GM21423 (cell line): ENCODE results near the gene NPEPL1.
"Not testable (repeated sequence)": the region's sequence is repeated elsewhere in the genome, so short reads cannot be mapped to it uniquely, and the experiment has no call there.

Source experiments
- ATAC-seq: cut with Tn5 transposase; IDR thresholded peaks from one replicate; pipeline ENCODE4 v1.9.1; 2021; ENCODE audit warnings: mild to moderate bottlenecking, moderate library complexity; ENCODE audit not compliant: unreplicated experiment

NPEPL1 gene

DNA sequence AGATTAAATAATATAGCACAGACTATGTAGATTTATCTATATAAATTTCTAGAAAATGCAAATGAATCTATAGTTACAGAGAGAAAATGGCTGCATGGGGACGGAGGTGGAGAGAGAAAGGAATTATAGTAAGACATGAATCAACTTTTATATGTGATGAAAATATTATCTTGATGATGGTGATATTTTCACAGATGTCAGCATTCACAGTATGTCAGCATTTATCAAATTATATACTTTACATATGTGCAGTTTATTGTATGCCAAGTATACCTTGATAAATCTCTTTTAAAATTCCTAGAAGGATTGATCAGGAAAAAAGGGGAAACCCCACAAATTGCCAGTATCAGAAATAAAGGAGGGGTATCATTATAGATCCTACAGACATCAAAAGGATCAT is 44.6 kb downstream of the NPEPL1 start:
- no peak for ATAC-seq

DNA sequence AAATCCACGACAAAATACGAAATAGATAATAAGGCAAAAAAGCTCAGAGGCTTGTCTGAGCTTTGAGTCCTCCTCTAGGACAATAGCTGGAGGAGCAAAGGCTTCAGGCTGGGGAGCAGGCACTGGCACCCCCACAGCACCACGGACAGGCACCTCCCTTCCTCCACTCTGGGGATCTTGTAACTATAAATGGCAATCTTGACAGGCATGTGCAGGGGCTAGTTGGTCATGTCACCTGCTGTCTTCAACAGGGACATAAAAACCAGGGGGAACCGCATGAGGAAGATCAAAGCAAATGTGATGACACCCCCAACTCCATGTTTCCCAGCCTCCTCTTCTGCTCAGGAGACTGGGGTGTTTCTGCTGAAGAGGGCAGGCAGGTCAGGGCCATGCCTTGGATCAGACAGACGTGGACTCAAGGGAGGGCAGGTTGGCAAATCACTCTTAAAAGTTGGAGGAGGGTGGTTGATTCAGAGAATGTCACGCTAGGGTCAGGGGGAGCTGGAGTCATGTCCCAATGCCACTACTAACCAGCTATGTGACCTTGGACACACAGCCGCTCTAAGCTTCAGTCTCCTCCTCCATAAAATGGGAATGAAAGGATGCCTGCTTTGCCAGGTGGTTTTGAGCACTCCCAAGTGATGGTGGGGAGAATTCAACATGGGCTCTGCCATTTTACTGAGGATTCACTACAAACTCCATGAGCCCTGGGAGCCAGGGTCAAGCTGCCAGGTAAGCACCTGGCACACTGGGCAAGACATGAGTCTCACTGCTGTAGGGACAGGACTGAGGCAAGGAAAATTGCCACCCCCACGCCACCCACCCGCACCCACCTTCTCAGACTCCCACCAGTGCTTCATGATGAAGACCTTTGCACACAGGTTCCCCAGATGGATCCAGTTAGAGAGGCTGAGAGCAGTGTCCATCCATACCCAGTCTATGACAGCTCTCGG is 48.0 kb downstream of the NPEPL1 start:
- no peak for ATAC-seq

DNA sequence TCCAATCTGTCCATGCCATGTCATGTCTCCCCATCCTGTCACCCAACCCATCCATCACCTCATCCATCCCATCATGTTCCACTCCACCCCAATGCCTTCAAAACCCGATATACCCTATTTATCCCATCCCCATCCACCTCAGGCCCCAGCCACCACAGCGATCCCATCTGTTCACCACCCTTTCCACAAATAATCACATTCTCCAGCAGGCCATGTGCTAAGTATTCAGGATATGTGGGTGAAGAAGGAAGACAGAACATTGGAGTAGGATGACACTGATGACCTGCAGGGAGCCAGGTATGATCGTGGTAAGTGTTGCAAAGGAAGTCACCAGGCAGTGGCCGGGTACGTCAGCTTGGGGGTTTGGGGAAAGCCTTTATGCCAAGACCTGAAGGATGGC is 48.8 kb downstream of the NPEPL1 start:
- ATAC-seq: no peak

DNA sequence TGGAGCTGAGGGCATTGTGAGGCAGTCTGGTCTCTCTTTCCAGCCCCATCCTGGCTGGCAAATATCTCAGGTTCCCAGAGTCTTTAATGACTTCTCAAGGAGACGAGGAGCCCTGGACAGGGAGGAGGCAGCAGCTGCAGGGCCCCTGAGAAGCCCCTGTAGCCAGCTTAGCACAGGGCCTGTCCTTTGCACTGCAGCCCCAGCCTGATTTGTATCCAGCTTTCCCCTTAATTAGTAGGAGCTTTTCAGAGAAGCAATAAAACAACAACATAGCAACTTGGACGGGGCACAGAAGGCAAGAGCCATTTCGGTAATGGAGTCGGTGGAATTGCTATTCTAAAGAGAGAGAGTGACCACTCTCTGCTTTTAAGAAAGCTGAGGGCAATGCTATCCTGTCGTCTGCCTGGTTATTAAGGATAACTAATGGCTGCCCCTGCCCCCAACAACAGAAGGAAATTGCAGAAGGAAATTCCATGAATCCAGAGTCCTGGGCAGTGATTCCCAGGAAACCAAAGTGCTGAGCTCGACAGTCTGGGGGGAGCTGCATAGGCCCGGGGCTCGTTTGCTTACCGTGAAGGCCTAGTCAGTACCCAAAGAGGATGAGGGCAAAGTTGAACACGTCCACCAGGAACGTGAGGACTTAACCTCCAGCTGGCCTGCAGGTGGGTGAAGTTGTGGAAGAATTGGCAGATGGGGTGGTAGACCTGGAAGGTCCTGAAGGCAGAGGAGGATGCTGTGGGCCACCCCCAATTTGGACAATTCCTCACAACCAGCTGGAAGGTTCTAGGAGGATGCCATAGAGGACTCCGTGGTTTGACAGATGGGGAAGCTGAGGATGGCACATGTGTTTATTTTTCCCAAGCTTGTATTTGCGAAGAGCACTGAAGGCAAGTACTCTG is 50.3 kb downstream of the NPEPL1 start:
- no peak for ATAC-seq

DNA sequence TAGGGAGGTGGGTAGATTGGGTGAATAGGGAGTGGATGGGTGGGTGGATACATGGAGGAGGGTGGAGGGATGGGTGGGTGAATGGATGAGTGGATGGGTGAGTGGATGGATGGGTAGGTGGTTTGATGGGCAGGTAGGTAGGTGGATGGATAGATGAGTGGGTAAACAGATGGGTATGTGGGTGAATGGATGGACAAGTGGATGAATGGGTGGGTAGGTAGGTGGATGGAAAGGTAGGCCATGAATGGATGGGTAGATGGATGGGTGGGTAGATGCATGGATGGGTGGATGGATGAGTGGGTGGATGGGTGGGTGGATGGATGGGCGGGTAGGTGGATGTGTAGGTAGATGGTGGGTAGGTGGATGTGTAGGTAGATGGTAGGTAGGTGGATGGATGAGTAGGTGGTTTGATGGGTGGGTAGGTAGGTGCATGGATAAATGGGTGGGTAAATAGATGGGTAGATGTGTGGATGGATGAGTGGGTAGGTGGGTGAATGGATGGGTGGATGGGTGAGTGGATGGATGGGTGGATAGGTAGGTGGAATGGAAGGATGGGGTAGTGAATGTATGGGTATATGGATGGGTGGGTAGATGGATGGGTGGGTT is 51.4 kb downstream of the NPEPL1 start:
- ATAC-seq: no peak

DNA sequence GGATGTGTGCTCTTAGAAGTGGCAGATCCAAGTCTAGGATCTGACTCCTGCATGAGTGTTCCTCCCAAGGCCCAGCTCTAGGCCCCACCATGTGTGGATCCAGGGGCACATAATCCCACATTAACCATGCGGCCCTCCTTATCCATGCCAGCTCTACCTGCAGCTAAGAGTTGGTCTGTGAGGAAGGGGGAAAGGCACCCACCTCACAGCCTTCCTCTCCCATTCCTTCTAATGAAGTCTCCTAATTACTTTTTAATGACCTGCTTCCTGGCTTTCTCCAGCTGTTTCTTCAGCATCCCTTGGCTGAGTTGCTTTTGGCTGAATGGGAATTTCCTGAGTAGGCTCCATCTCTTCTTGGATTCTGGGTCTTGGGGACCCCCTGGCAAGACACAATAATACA is 52.2 kb downstream of the NPEPL1 start:
- ATAC-seq: no peak

DNA sequence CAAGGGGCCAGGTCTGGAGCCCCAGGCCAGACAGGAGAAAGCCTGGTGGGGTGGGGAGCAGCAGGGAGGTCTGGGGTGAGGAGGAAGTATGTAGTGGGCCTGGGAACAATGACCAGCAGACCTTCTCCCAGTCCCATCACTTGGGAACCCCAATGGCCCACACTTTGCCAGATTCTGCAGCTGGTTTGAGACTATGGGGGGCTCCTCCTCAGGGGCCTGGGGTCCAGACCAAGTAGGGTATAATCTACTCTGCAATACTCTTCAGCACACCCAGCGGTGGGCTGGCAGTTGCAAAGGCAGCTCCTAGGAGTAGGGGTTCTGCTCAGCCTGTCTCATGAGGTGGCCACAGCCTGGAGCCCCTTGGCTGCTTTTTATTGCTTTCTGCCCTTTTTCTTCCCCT is 52.8 kb downstream of the NPEPL1 start:
- ATAC-seq: no peak

DNA sequence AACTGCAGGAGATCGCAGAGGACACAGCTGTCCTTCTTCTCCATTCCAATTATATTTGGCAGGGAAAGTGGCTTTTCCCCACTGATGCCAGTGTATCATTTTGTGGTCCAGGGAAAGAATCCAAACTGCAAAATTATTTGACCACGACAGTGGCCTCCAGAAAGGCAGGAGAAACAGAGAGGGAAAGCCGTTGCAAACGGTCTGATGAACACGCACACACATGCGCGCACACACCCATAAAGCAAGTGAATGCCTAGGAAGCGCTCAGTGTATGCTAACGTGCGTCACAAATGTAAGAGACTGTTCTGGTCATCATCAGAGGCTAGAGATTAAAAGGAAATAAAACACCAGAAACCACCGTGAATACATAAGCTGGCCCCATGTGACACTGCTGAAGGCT is 54.0 kb downstream of the NPEPL1 start:
- no peak for ATAC-seq

DNA sequence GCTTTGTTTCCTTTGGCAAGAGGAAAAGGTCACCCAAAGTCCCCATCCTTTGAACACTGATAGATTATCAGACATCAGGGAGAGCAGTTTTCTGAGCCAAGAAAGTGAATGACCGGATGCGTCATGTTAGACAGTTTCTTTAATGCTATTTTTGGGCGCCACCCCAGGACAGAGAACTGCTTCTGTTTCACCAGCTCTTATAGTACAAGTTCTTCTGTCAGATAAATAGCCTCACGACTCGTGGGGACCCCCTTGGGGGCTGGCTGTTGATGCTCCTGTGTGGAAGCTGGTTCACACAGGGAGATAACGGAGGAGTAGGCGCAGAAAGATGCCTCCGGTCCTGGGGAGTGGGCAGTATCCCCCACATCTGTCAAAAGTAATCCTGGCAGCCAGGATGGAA is 54.6 kb downstream of the NPEPL1 start:
- no peak for ATAC-seq

DNA sequence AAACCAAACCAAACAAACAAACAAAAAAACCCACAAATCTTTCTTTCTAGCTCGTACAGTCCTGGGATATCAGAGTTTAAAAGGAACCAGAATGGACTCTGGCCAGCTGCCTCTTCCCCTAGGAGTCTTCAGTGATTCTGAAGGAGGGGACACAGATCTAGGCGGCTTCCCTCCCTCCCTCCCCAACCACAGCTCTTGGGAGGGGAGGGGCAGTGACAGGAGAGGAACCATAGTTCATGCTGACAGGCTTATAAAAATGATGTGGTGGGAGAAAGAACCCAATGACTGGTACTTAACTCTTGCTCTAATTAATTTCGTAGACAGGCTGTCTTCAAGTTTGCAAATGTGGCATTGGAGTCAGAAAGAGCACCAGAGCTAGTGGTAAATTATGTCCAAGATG is 56.0 kb downstream of the NPEPL1 start:
- no peak for ATAC-seq

DNA sequence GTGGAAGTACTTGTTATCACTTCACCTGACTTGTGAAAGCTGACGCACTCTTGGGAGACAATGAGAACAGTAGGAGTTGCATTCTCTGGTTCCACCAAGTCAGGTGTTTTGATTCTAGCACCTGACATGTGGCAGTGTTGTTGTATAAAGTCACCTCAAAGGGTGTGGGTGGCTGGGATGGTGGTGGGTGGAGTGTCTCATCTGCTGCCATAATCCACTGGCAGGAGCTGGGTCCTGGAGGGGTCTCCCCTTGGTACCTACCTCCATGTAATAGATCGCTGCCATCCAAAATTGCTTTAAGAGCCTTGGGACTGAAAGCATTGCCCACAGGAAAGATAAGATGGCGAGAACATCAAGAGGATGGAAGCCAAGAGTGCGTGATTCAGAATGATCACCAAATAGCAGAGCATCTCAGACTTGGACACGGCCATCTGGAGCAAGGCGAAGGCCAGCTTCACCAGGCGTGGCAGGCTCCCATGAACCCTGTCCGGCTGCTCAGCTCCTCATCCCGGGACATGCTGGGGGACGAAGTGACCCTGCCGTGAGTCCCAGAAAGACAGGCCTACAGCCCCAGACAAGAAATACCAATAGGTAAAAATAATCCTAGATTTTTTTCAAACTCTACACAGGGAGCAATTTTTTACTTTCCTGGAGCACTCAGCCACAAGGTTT is 56.6 kb downstream of the NPEPL1 start:
- ATAC-seq: no peak

DNA sequence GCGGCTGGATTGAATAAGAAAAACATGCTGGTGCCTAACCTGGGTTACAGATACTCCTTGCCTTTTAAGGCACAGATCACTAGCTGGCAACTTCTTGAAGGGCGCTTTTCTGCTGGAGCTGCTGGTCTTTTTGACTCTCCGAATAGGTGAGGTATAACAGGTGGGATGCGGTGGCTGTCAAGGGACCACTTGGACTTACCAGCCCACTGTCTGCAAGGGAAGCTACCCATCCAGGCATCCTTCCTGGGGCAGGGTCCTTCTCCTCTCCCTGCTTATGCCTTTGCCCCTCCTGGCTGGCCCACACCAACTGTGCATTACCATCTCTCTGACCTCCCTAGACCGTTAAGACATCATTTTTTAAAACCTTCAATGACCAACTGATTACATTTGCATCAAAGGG is 57.4 kb downstream of the NPEPL1 start:
- no peak for ATAC-seq

DNA sequence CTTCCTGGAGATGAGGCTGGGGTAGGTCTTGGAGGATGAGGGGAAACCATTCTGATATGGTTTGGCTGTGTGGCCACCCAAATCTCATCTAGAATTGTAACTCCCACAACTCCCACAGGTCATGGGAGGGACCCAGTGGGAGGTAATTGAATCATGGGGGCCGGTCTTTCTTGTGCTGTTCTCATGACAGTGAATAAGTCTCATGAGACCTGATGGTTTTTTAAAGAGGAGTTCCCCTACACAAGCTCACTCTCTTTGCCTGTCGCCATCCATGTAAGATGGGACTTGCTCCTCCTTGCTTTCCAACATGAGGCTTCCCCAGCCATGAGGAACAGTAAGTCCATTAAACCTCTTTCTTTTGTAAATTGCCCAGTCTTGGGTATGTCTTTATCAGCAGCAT is 58.1 kb downstream of the NPEPL1 start:
- not testable (repeated sequence) for ATAC-seq

DNA sequence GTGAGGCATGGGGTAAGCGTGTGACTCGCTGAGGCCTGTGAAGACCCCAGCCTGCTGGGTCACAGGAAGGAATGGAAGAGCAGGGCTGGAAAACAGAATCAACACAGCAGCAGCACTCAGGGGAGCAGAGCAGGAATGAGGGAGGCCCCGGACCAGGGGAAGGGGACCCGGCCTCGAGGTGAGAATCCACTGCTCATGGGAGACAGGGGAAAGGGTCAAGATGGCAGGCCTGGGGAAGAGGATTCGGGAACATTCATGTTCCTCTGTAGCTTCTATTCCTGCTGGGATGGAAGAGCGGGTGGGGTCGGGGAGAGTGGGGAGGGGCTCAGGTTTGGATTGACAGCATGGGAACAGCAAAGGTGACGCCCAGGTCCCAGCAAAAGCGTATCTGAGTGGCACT is 59.4 kb downstream of the NPEPL1 start:
- ATAC-seq: no peak

DNA sequence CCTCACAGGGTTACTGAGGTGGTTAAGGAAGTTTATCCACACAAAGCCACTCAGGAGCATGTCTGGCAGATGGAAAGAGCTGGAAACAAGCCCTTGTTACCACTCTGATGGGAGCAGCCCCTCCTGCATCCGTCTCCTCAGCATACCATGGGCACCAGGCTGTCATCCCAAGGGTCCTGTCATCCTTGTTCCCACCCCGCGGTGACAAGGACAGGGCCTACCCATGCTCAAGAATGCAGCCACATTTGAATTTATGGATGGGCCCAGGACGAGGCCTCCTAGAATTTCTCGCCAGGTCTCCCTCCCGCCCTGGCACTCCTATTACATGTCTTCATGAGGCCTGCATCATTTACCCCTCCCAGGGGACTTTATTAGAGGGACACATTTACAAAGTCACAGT is 60.0 kb downstream of the NPEPL1 start:
- ATAC-seq: no peak

DNA sequence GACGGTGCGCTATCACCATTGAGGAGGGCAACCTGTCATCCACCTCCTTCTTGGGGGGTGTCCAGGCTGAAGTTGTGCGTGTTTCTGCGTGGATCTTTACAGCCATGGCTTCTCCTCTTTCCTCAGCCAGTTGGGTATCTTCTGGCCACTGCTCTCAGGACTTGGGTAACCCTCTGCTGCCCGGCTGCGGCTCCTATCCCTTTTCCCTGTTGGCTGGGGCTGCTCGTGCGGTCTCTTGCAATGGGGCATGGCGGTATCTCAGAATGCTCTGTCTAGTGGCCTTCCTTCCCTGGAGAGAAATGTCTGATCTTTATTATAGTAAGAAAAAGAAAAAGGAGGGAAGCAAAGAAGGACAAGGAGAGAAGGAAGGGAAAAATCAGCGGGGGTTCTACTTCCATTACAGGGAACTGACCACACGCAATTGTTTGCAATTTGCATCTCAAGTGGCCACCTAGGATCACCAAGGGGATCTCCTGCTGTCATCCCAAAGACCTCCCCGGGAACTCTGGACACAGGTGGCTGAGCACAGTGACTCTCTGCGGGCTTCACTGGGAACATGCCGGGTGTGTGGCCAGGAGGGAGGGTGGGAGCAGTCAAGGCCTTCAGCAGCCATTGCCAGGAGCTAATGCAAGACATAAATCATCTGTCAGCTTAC is 60.8 kb downstream of the NPEPL1 start:
- no peak for ATAC-seq

DNA sequence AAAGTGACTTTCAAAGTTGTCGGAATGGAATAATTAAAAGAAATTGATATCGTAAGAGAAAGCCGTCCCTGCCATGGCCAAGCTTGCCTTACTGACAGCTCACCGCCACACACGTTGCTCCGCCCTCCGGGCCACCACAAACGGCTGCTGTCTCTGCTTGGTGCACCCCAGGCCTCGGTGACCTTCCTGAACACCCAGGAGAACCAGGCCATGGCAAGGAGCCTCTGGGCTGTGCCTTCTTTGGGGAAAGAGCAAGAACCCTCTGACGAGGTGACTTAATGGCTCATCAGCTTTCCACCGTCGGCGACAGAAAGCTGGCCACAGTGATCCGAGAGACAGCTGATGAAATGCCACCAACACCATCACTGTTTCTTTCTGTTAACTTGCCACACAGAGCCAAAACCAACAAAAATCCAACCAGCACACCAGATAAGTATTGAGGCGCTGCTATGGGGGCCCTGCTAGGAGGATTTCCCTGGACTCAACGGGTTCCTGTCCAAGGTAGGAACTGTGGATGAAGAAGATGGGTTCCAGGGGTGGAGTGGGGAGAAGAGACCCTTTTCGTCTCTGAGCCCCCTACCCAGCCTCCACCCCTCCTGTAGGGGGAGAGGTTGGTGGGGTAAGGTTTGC is 61.4 kb downstream of the NPEPL1 start:
- ATAC-seq: no peak

DNA sequence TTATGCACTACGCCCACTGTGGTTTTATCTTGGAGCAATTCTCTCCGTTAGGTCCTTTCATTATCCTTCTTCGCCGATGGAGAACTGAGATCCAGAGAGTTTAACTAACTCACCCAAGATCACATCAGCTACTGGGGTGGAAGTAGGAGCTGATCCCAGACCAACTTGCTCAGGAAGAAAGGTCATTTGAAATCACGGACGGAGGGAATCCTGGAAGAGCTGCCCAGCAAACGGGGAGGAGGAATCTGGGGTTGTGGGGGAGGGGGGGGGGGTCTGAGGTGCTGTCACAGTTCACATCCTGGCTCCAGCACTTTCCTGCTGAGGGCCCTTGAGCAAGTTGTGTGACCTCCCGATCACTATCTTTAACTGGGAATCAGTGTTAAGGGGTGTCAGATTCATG is 62.0 kb downstream of the NPEPL1 start:
- no peak for ATAC-seq

DNA sequence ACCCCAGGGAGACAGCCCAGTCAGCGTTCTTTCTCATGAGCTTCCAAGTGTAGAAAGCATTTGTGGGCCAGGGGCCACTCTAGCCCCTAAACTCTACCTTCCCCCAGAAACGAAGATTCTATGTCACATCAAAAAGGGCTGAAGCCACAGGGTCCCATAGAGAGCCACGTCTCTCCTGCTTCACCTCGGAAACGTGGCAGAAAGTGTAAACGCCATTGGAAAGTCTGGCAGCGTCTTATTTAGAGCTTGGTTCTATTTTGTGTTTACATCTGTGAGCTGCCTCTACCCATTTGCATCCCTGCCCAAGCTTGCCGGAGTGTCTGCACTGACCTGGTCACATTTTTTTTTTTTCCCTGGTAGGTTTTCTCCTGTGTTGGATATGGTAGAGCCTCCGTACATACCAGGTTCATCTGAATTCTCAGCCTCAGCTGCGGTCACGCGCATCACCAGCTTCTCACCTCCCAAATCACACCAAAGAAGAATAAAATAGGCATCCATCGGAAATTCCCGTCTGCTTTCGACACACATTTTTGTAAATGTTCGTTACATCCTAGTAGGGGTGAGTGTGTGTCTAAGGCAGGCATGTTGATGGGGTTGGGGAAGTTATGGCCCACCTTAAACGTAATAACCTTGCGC is 62.6 kb downstream of the NPEPL1 start:
- no peak for ATAC-seq
